Suprapubic skin (tissue), 4 donors: ENCODE results near the gene TTYH2. TPM values are rescaled to one million over a fixed set of nuclear protein-coding genes. Genes with fewer than 3 reads are reported as not detected.

ENCODE experiments used
- DNase-seq, 2 donors: peaks; one replicate each; pipeline ENCODE4 v3.0.0-alpha.2; 2019; ENCODE audit warnings: low spot score in 2 of 2
- H3K27ac ChIP-seq: fragments of 200-600 bp; sonication (generic); one replicate; pipeline ENCODE4 v1.5.1; 2019
- H3K27me3 ChIP-seq: fragments of 200-600 bp; sonication (generic); one replicate; pipeline ENCODE4 v1.5.1; 2019
- H3K36me3 ChIP-seq: fragments of 200-600 bp; sonication (generic); one replicate; pipeline ENCODE4 v1.5.1; 2019
- H3K4me1 ChIP-seq: fragments of 200-600 bp; sonication (generic); one replicate; pipeline ENCODE4 v1.5.1; 2019
- H3K4me3 ChIP-seq: fragments of 200-600 bp; sonication (generic); one replicate; pipeline ENCODE4 v1.5.1; 2019; ENCODE audit warnings: mild to moderate bottlenecking
- H3K9me3 ChIP-seq: fragments of 200-600 bp; sonication (generic); one replicate; pipeline ENCODE4 v1.5.1; 2019
- CTCF ChIP-seq, 2 donors: fragments of 200-600 bp in 1 of 2; fragments of 450-650 bp in 1 of 2; sonication (generic) in 1 of 2; IDR thresholded peaks; one replicate each; pipeline ENCODE4 v1.5.1; 2016 to 2019; ENCODE audit warnings: antibody characterized with exemption in 2 of 2, mild to moderate bottlenecking in 1 of 2, moderate library complexity in 1 of 2
- EP300 ChIP-seq: sonication (generic); formaldehyde crosslinking; IDR thresholded peaks from one replicate; pipeline ENCODE4 v1.6.1; 2017; ENCODE audit warnings: antibody characterized with exemption
- POLR2A ChIP-seq, 2 donors: fragments of 450-650 bp; IDR thresholded peaks; one replicate each; pipeline ENCODE4 v1.6.1; 2017; ENCODE audit warnings: antibody characterized with exemption in 2 of 2, mild to moderate bottlenecking in 2 of 2, moderate library complexity in 2 of 2
- POLR2AphosphoS5 ChIP-seq, 3 donors: sonication (generic); formaldehyde crosslinking; IDR thresholded peaks; one replicate each; pipeline ENCODE4 v1.6.1; 2017; ENCODE audit warnings: antibody characterized with exemption in 3 of 3
- WGBS: methylation state at CpG from one replicate; pipeline ENCODE4 v1.1.5; 2018; 5-methylcytosine and 5-hydroxymethylcytosine counted together
- total RNA-seq, 4 donors: library from RNA; depleted of rRNA; stranded (reverse); fragments of >200 nt; gene quantifications; one replicate each; pipeline ENCODE4 v1.1.0, GENCODE V29; 2016

Gene TTYH2
- total RNA-seq, 4 donors from 2014 or later = 5.7 to 12.0 (median 8.2) TPM

GRCh38 chr17:74297941-74298340 lies 84.6 kb downstream of the TTYH2 start:
- Histone ChIP-seq H3K4me1 (peaks cover 3% of the 10 kb centered on the region), H3K27me3 (peaks cover 12% of the 10 kb centered on the region), H3K27ac (no peak overlapping the region), H3K4me3 (no peak overlapping the region), H3K36me3 (no peaks in the 10 kb centered on the region), H3K9me3 (no peaks in the 10 kb centered on the region)
- no peak for TF ChIP-seq POLR2A (IDR thresholded peaks at IDR 0.05)
- TF ChIP-seq POLR2AphosphoS5 (IDR thresholded peaks at IDR 0.05) = no peak
- TF ChIP-seq CTCF (IDR thresholded peaks at IDR 0.05) = no peak
- TF ChIP-seq EP300 = no peak
- 32% methylated on average over 4 of the region's 4 CpGs for WGBS
- DNase-seq = no peak

DNA sequence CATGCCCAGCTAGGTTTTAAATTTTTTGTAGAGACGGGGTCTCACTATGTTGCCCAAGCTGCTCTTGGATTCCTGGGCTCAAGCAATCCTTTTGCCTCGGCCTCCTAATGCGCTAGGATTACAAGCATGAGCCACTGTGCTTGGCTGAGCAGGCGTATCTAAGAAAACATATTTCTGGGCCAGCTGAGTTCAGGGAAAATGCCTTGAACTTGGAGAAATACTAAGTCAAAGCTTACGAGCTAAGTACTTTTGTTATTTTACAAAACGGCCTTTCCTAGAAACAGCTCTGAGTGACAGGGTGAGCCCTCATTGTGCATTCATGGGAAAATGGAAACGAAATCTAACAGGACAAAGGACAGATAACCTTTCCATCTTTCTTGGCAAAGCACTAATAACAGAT lies 85.4 kb downstream of the TTYH2 start:
- no peaks in the 10 kb centered on the region for H3K9me3 ChIP-seq
- no peak overlapping the region for H3K27ac ChIP-seq
- H3K27me3 ChIP-seq = peaks cover 12% of the 10 kb centered on the region
- H3K4me1 ChIP-seq = peaks cover 3% of the 10 kb centered on the region
- 87% methylated on average over 7 of the region's 7 CpGs for WGBS
- DNase-seq = no peak
- no peaks in the 10 kb centered on the region for H3K36me3 ChIP-seq
- TF ChIP-seq POLR2A (IDR thresholded peaks at IDR 0.05) = no peak
- TF ChIP-seq CTCF (IDR thresholded peaks at IDR 0.05) = no peak
- TF ChIP-seq EP300 = no peak
- no peak for TF ChIP-seq POLR2AphosphoS5 (IDR thresholded peaks at IDR 0.05)
- H3K4me3 ChIP-seq = no peak overlapping the region

- no peaks in the 10 kb centered on the region for H3K9me3 ChIP-seq
- no peak for DNase-seq
- no peaks in the 10 kb centered on the region for H3K36me3 ChIP-seq
- WGBS = 91% methylated on average over 11 of the region's 11 CpGs
- peaks cover 3% of the 10 kb centered on the region for H3K4me1 ChIP-seq
- H3K27me3 ChIP-seq = peaks cover 12% of the 10 kb centered on the region
- H3K27ac ChIP-seq = no peak overlapping the region
- no peak overlapping the region for H3K4me3 ChIP-seq
- TF ChIP-seq POLR2AphosphoS5 (IDR thresholded peaks at IDR 0.05) (no peak), CTCF (IDR thresholded peaks at IDR 0.05) (no peak), POLR2A (IDR thresholded peaks at IDR 0.05) (no peak), EP300 (no peak)
Measured at GRCh38 chr17:74299226-74300009, 86.0 kb downstream of the TTYH2 start.

GRCh38 chr17:74303305-74303704 lies 89.9 kb downstream of the TTYH2 start:
- peaks cover 5% of the 10 kb centered on the region for H3K27me3 ChIP-seq
- no peak for TF ChIP-seq EP300
- no peak for TF ChIP-seq POLR2A (IDR thresholded peaks at IDR 0.05)
- TF ChIP-seq CTCF (IDR thresholded peaks at IDR 0.05) = no peak
- no peak for TF ChIP-seq POLR2AphosphoS5 (IDR thresholded peaks at IDR 0.05)
- no peaks in the 10 kb centered on the region for H3K4me1 ChIP-seq
- no peaks in the 10 kb centered on the region for H3K9me3 ChIP-seq
- WGBS = 95% methylated on average over 8 of the region's 8 CpGs
- H3K4me3 ChIP-seq = no peak overlapping the region
- H3K27ac ChIP-seq = no peak overlapping the region
- no peaks in the 10 kb centered on the region for H3K36me3 ChIP-seq
- DNase-seq = no peak

- no peaks in the 10 kb centered on the region for H3K9me3 ChIP-seq
- H3K4me3 ChIP-seq = no peak overlapping the region
- no peaks in the 10 kb centered on the region for H3K4me1 ChIP-seq
- H3K27ac ChIP-seq = no peak overlapping the region
- TF ChIP-seq POLR2AphosphoS5 (IDR thresholded peaks at IDR 0.05) (no peak), CTCF (IDR thresholded peaks at IDR 0.05) (no peak), POLR2A (IDR thresholded peaks at IDR 0.05) (no peak), EP300 (no peak)
- peaks cover 5% of the 10 kb centered on the region for H3K27me3 ChIP-seq
- WGBS = 86% methylated on average over 5 of the region's 5 CpGs
- no peaks in the 10 kb centered on the region for H3K36me3 ChIP-seq
- no peak for DNase-seq
Measured at GRCh38 chr17:74304184-74304583, 90.8 kb downstream of the TTYH2 start.
